Measurements from ENCODE around the gene BMAL1.
"Not testable (repeated sequence)": the region's sequence is repeated elsewhere in the genome, so short reads cannot be mapped to it uniquely, and the experiment has no call there.

Gene BMAL1

DNA sequence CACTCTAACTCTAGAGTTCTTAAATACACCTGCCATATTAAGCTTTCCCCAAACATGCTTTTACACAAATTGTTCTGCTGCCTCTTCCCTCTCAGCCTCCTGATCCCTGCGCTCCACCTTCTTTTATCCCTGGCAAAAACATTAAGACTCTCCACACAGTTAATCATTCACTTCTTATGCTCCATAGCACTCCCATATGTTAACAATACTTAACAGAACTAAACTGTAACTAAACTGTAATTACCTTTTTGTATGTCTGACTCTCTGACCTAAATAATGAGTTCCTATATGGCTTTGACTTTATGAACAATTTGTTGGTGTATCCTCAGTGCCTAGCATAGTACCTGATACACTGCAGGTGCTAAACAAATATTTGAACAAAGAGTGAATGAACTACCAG, 113.6 kb downstream of the BMAL1 start:
- peaks cover 12% of the 10 kb centered on the region; the same call in 1 of the 2 replicates for H3K36me3 ChIP-seq (ENCODE audit: low read length)
- H3K4me3 ChIP-seq (ENCODE audit: insufficient read depth, low read length, poor library complexity, severe bottlenecking), result no peak overlapping the region
- no peak overlapping the region for H2AFZ ChIP-seq (ENCODE audit: low read depth, low read length, severe bottlenecking)
- H3K9me2 ChIP-seq (replicated peaks; ENCODE audit: insufficient read depth, low read length), result no peaks in the 10 kb centered on the region
- H3K27me3 ChIP-seq (ENCODE audit: low read length), result no peaks in the 10 kb centered on the region
- 0 out of 2 replicates have a peak, but pooled peaks cover 3% of the 10 kb centered on the region for H3F3A ChIP-seq (ENCODE audit: insufficient read depth)
- no peak overlapping the region for H3K9ac ChIP-seq (ENCODE audit: low read length)
- no peak overlapping the region for H3K4me2 ChIP-seq (ENCODE audit: low read depth, low read length, poor library complexity, severe bottlenecking)
- no peaks in the 10 kb centered on the region for H3K9me3 ChIP-seq (ENCODE audit: insufficient read depth, low read length)
- TF ChIP-seq EZH2phosphoT487 (conservative IDR thresholded peaks at IDR 0.05; ENCODE audit: low read length), result no peak
- TF ChIP-seq, protein P1, sequence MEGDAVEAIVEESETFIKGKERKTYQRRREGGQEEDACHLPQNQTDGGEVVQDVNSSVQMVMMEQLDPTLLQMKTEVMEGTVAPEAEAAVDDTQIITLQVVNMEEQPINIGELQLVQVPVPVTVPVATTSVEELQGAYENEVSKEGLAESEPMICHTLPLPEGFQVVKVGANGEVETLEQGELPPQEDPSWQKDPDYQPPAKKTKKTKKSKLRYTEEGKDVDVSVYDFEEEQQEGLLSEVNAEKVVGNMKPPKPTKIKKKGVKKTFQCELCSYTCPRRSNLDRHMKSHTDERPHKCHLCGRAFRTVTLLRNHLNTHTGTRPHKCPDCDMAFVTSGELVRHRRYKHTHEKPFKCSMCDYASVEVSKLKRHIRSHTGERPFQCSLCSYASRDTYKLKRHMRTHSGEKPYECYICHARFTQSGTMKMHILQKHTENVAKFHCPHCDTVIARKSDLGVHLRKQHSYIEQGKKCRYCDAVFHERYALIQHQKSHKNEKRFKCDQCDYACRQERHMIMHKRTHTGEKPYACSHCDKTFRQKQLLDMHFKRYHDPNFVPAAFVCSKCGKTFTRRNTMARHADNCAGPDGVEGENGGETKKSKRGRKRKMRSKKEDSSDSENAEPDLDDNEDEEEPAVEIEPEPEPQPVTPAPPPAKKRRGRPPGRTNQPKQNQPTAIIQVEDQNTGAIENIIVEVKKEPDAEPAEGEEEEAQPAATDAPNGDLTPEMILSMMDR (IDR thresholded peaks at IDR 0.05; ENCODE audit: insufficient read depth, low read length, poor library complexity, severe bottlenecking), result no peak
- H3K27ac ChIP-seq (ENCODE audit: low read depth, low read length), result no peak overlapping the region
- no peaks in the 10 kb centered on the region for H3K79me2 ChIP-seq (ENCODE audit: insufficient read depth, low read length)
- H4K20me1 ChIP-seq (ENCODE audit: low read depth, low read length), result no peaks in the 10 kb centered on the region

DNA sequence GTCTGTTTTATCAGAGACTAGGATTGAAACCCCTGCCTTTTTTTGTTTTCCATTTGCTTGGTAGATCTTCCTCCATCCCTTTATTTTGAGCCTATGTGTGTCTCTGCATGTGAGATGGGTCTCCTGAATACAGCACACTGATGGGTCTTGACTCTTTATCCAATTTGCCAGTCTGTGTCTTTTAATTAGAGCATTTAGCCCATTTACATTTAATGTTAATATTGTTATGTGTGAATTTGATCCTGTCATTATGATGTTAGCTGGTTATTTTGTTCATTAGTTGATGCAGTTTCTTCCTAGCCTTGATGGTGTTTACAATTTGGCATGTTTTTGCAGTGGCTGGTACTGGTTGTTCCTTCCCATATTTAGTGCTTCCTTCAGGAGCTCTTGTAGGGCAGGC, 120.7 kb downstream of the BMAL1 start:
- not testable (repeated sequence) for H3K79me2 ChIP-seq (ENCODE audit: insufficient read depth, low read length); H3K27me3 ChIP-seq (ENCODE audit: low read length); H3F3A ChIP-seq (ENCODE audit: insufficient read depth); H3K4me2 ChIP-seq (ENCODE audit: low read depth, low read length, poor library complexity, severe bottlenecking); H4K20me1 ChIP-seq (ENCODE audit: low read depth, low read length); H3K9me3 ChIP-seq (ENCODE audit: insufficient read depth, low read length); H3K9me2 ChIP-seq (replicated peaks; ENCODE audit: insufficient read depth, low read length); H3K27ac ChIP-seq (ENCODE audit: low read depth, low read length); H2AFZ ChIP-seq (ENCODE audit: low read depth, low read length, severe bottlenecking); H3K9ac ChIP-seq (ENCODE audit: low read length); H3K4me3 ChIP-seq (ENCODE audit: insufficient read depth, low read length, poor library complexity, severe bottlenecking)
- peaks cover 25% of the 10 kb centered on the region for H3K36me3 ChIP-seq (ENCODE audit: low read length)

DNA sequence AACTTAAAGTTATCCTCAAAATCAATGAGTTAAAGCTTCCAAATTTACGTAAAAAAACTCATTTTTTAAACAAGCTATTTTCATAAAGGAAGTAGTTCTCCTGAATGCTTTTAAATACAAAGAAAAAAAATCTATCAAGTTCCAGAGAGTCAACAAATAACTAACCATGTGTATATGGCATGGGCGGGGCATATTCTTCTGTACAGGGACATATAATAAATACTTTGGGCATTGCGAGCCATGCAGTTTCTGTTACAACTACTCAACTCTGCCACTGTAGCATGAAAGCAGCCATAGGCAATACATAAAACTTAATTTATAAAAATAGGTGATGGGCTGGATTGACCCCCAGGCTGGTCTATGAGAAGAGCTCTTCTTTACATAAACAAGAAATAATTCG, 127.6 kb downstream of the BMAL1 start:
- Histone ChIP-seq H3K9me2 (replicated peaks; ENCODE audit: insufficient read depth, low read length) (no peaks in the 10 kb centered on the region; the same call in 1 of the 2 replicates), H4K20me1 (ENCODE audit: low read depth, low read length) (no peaks in the 10 kb centered on the region), H3K27ac (ENCODE audit: low read depth, low read length) (no peak overlapping the region), H3F3A (ENCODE audit: insufficient read depth) (no peaks in the 10 kb centered on the region), H3K79me2 (ENCODE audit: insufficient read depth, low read length) (no peaks in the 10 kb centered on the region), H3K4me3 (ENCODE audit: insufficient read depth, low read length, poor library complexity, severe bottlenecking) (no peak overlapping the region), H3K27me3 (ENCODE audit: low read length) (no peaks in the 10 kb centered on the region), H3K9me3 (ENCODE audit: insufficient read depth, low read length) (no peaks in the 10 kb centered on the region), H3K4me2 (ENCODE audit: low read depth, low read length, poor library complexity, severe bottlenecking) (no peak overlapping the region), H3K9ac (ENCODE audit: low read length) (no peak overlapping the region), H2AFZ (ENCODE audit: low read depth, low read length, severe bottlenecking) (no peak overlapping the region), H3K36me3 (ENCODE audit: low read length) (peaks cover 51% of the 10 kb centered on the region)
- no peak for TF ChIP-seq EZH2phosphoT487 (conservative IDR thresholded peaks at IDR 0.05; ENCODE audit: low read length)
- TF ChIP-seq, protein P1 (IDR thresholded peaks at IDR 0.05; ENCODE audit: insufficient read depth, low read length, poor library complexity, severe bottlenecking), result no peak

DNA sequence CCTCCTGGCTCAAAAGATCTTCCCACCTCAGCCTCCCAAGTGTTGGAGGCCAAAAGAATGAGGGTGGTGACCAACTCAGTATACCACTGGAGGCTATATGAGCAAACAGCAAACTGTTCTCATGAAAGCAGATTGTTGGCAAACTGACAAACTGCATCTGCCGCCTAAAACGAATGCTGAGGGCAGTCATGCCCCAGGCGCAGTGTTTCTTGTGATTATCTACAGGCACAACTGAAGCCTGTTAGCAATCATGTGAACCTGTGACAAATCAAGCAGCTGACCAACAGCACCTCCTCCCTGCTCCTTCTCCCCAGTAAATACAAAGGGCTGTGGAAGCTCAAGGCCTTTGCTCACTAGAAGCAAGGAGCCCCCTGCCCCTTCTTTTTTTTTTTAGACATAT, 137.6 kb downstream of the BMAL1 start:
- Histone ChIP-seq H3K36me3 (ENCODE audit: low read length) (peaks cover 53% of the 10 kb centered on the region), H3K4me3 (ENCODE audit: insufficient read depth, low read length, poor library complexity, severe bottlenecking) (no peak overlapping the region), H2AFZ (ENCODE audit: low read depth, low read length, severe bottlenecking) (no peak overlapping the region), H3F3A (ENCODE audit: insufficient read depth) (no peaks in the 10 kb centered on the region), H3K27ac (ENCODE audit: low read depth, low read length) (no peak overlapping the region), H3K4me2 (ENCODE audit: low read depth, low read length, poor library complexity, severe bottlenecking) (no peak overlapping the region), H3K27me3 (ENCODE audit: low read length) (no peaks in the 10 kb centered on the region), H3K9me2 (replicated peaks; ENCODE audit: insufficient read depth, low read length) (no peaks in the 10 kb centered on the region), H3K9me3 (ENCODE audit: insufficient read depth, low read length) (no peaks in the 10 kb centered on the region), H3K9ac (ENCODE audit: low read length) (no peak overlapping the region), H3K79me2 (ENCODE audit: insufficient read depth, low read length) (no peaks in the 10 kb centered on the region), H4K20me1 (ENCODE audit: low read depth, low read length) (no peaks in the 10 kb centered on the region)
- TF ChIP-seq, protein P1 (IDR thresholded peaks at IDR 0.05; ENCODE audit: insufficient read depth, low read length, poor library complexity, severe bottlenecking), result no peak

Measured in SU-DHL-6 (cell line).